BJ (cell line): ENCODE results near the gene WWOX. TPM values are rescaled to one million over a fixed set of nuclear protein-coding genes. Genes with fewer than 3 reads are reported as not detected.

Experiments used
- CTCF ChIA-PET: fragments of 350-600 bp; formaldehyde crosslinking; extraction: SDS; loops from one replicate; lab custom pipeline; 2021; ENCODE audit warnings: antibody characterized with exemption, inconsistent platforms; lab: Yijun Ruan, JAX
- POLR2A ChIA-PET: fragments of 300-600 bp; sonication (Branson Sonifier 250); formaldehyde crosslinking; extraction: SDS; loops from one replicate; lab custom pipeline; 2021; ENCODE audit warnings: antibody characterized with exemption; lab: Charles Lee
- DNase-seq: peaks from one replicate; pipeline ENCODE4 v3.0.0-alpha.2; 2011; ENCODE audit warnings: low read depth
- H3K27me3 ChIP-seq: 2 replicates; pipeline ENCODE4 v1.6.0; 2011; ENCODE audit warnings: low read length; ENCODE audit not compliant: control insufficient read depth, insufficient read depth
- H3K36me3 ChIP-seq: 2 replicates; pipeline ENCODE4 v1.5.1; 2011; ENCODE audit warnings: low read length; ENCODE audit not compliant: control insufficient read depth, insufficient read depth
- H3K4me3 ChIP-seq: 2 replicates; pipeline ENCODE4 v1.5.1; 2011; ENCODE audit warnings: low read depth, mild to moderate bottlenecking, control low read depth, low read length
- CTCF ChIP-seq: IDR thresholded peaks from 2 replicates; pipeline ENCODE4 v1.5.1; 2011; ENCODE audit warnings: low read depth, mild to moderate bottlenecking, control low read depth, inconsistent platforms, low read length, moderate library complexity; ENCODE audit not compliant: insufficient read depth
- polyA plus RNA-seq: library from polyadenylated mRNA; depleted of rRNA; stranded (reverse); fragments of >200 nt; gene quantifications from 2 replicates; pipeline ENCODE4 v1.2.3, GENCODE V29; 2011

Gene WWOX
- polyA plus RNA-seq, 1 experiment, result 3.1 TPM

- POLR2A ChIA-PET, result no interaction called here
- TF ChIP-seq CTCF, result no peak
Measured at GRCh38 chr16:78340590-78340989, 241.1 kb downstream of the WWOX start.

GRCh38 chr16:78348068-78348467 is 248.6 kb downstream of the WWOX start:
- TF ChIP-seq CTCF, result no peak
- no peak for DNase-seq
- ChIA-PET CTCF (no interaction called here), POLR2A (no interaction called here)
- no peaks in the 10 kb centered on the region for H3K36me3 ChIP-seq
- H3K4me3 ChIP-seq, result no peak overlapping the region
- H3K27me3 ChIP-seq, result no peaks in the 10 kb centered on the region

More at GRCh38 chr16:78340590-78340989, 241.1 kb downstream of the WWOX start:
- Histone ChIP-seq H3K36me3 (no peaks in the 10 kb centered on the region), H3K4me3 (no peak overlapping the region), H3K27me3 (no peaks in the 10 kb centered on the region)
- DNase-seq, result no peak
- CTCF ChIA-PET, result interaction anchor here (0.6 kb wide), 1 partner anchor 24 kb away, joined by 3 read pairs; no protein-coding TSS in a partner anchor

GRCh38 chr16:78348886-78349285 is 249.4 kb downstream of the WWOX start:
- Histone ChIP-seq H3K27me3 (no peaks in the 10 kb centered on the region), H3K4me3 (no peak overlapping the region), H3K36me3 (no peaks in the 10 kb centered on the region)
- no peak for DNase-seq
- CTCF ChIA-PET, result no interaction called here
- TF ChIP-seq CTCF, result no peak
- POLR2A ChIA-PET, result no interaction called here

GRCh38 chr16:78352184-78352583 is 252.7 kb downstream of the WWOX start:
- no peak for DNase-seq
- Histone ChIP-seq H3K4me3 (no peak overlapping the region), H3K27me3 (no peaks in the 10 kb centered on the region), H3K36me3 (no peaks in the 10 kb centered on the region)
- ChIA-PET CTCF (no interaction called here), POLR2A (no interaction called here)
- no peak for TF ChIP-seq CTCF

GRCh38 chr16:78353640-78354275 is 254.3 kb downstream of the WWOX start:
- H3K4me3 ChIP-seq, result no peak overlapping the region
- no peaks in the 10 kb centered on the region for H3K36me3 ChIP-seq
- H3K27me3 ChIP-seq, result no peaks in the 10 kb centered on the region
- no peak for TF ChIP-seq CTCF
- no peak for DNase-seq
- CTCF ChIA-PET, result no interaction called here
- POLR2A ChIA-PET, result no interaction called here
